NCI-H1694 treated with DMSO at 0.1 percent for 48 hours (cell line): ENCODE measurements around the gene HPS1.

Experiments used
- DNase-seq: peaks from one replicate; lab custom pipeline; 2025; lab: John Stamatoyannopoulos, UW

Gene HPS1

GRCh38 chr10:98411768-98412167 is 35.0 kb downstream of the HPS1 start:
- DNase-seq = no peak

- no peak for DNase-seq
Measured at GRCh38 chr10:98411166-98411565, 35.6 kb downstream of the HPS1 start.

GRCh38 chr10:98410759-98411158 is 36.0 kb downstream of the HPS1 start:
- DNase-seq = no peak

GRCh38 chr10:98410135-98410743 is 36.5 kb downstream of the HPS1 start:
- DNase-seq = no peak

- no peak for DNase-seq
Measured at GRCh38 chr10:98408799-98409198, 37.9 kb downstream of the HPS1 start.

GRCh38 chr10:98407744-98408241 is 38.9 kb downstream of the HPS1 start:
- no peak for DNase-seq

GRCh38 chr10:98407017-98407743 is 39.6 kb downstream of the HPS1 start:
- DNase-seq = no peak

- DNase-seq = no peak
Measured at GRCh38 chr10:98405422-98405821, 41.3 kb downstream of the HPS1 start.

- no peak for DNase-seq
Measured at GRCh38 chr10:98404571-98405359, 42.0 kb downstream of the HPS1 start.

- DNase-seq = no peak
Measured at GRCh38 chr10:98403812-98404504, 42.8 kb downstream of the HPS1 start.

GRCh38 chr10:98402931-98403718 is 43.6 kb downstream of the HPS1 start:
- DNase-seq = no peak

GRCh38 chr10:98402478-98402877 is 44.3 kb downstream of the HPS1 start:
- DNase-seq = no peak

GRCh38 chr10:98400482-98400881 is 46.3 kb downstream of the HPS1 start:
- DNase-seq = no peak

GRCh38 chr10:98399784-98400183 is 47.0 kb downstream of the HPS1 start:
- DNase-seq = no peak

- DNase-seq = no peak
Measured at GRCh38 chr10:98397089-98397600, 49.6 kb downstream of the HPS1 start.

GRCh38 chr10:98396096-98397063 is 50.4 kb downstream of the HPS1 start:
- no peak for DNase-seq

GRCh38 chr10:98394851-98395440 is 51.8 kb downstream of the HPS1 start:
- DNase-seq = peak; percentile 18

- DNase-seq = no peak
Measured at GRCh38 chr10:98391578-98391991, 55.1 kb downstream of the HPS1 start.

- DNase-seq = no peak
Measured at GRCh38 chr10:98391065-98391464, 55.7 kb downstream of the HPS1 start.

GRCh38 chr10:98390406-98390805 is 56.3 kb downstream of the HPS1 start:
- no peak for DNase-seq
